ENCODE measurements around the gene PEX13.
"Not testable (repeated sequence)": the region's sequence is repeated elsewhere in the genome, so short reads cannot be mapped to it uniquely, and the experiment has no call there.

The PEX13 gene

DNA sequence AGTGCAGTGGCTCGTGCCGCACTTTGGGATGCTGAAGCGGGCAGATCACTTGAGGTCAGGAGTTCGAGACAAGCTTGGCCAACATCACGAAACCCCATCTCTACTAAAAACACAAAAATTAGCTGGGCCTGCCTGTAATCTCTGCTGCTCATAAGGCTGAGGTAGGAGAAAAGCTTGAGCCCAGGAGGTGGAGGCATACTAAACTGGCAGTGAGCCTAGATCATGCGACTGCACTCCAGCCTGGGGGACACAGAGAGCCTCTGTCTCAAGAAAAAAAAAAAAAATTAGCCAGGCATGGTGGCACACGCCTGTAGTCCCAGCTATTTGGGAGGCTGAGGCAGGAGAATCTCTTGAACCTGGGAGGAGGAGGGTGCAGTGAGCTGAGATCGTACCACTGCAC, 29.9 kb upstream of the PEX13 start:
- H3K27me3 ChIP-seq (ENCODE audit: insufficient read depth, low read length); H3K4me1 ChIP-seq (ENCODE audit: insufficient read depth, low read length); H3K4me3 ChIP-seq (ENCODE audit: low read length); H3K36me3 ChIP-seq (ENCODE audit: insufficient read depth, low read length); H3K9me3 ChIP-seq (ENCODE audit: low read length); H2AFZ ChIP-seq (ENCODE audit: low read depth, low read length): not testable (repeated sequence)

DNA sequence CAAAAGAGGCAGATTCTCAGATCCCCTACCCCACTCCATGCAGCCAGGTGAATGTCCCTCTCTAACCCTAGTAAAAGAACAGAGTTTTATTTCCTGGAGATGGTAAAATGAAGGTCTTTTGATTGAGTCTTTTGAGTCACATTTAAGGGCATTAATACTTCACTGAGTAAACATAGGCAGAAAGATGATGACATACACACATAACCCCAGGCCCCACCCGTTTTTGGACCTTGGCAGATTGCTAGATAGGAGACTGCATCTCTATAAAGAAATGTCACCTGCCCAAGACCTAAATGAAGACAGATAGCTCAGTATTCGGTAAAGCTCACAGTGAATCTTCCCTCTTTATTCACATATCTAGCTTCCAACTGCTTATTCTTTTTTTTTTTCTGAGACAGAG, 28.3 kb upstream of the PEX13 start:
- Histone ChIP-seq H3K27me3 (ENCODE audit: insufficient read depth, low read length) (no peaks in the 10 kb centered on the region), H3K4me1 (ENCODE audit: insufficient read depth, low read length) (no peaks in the 10 kb centered on the region), H3K4me3 (ENCODE audit: low read length) (no peak overlapping the region), H3K9me3 (ENCODE audit: low read length) (peaks cover 3% of the 10 kb centered on the region), H2AFZ (ENCODE audit: low read depth, low read length) (no peak overlapping the region), H3K36me3 (ENCODE audit: insufficient read depth, low read length) (no peaks in the 10 kb centered on the region)

DNA sequence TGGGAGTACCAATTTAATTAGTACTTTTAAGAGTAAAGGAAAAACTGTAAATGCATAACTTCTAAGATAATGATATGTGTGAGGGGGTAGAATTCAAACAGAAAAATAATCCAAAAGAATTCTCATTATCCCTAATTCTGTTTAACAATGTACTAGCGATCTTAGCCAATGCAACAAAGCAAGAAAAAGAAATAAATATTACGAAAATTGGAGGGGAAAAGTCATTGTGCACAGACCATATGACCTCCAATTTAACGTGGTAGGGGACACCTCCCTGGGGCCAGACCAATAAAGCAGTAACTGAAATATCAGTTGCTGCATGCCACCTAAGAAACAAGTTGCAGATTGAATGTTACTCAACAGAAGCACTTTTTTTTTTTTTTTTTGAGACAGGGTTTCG, 25.9 kb upstream of the PEX13 start:
- Histone ChIP-seq H3K9me3 (ENCODE audit: low read length) (peaks cover 3% of the 10 kb centered on the region), H3K27me3 (ENCODE audit: insufficient read depth, low read length) (no peaks in the 10 kb centered on the region), H3K4me1 (ENCODE audit: insufficient read depth, low read length) (no peaks in the 10 kb centered on the region), H3K36me3 (ENCODE audit: insufficient read depth, low read length) (no peaks in the 10 kb centered on the region), H3K4me3 (ENCODE audit: low read length) (no peak overlapping the region), H2AFZ (ENCODE audit: low read depth, low read length) (no peak overlapping the region)

DNA sequence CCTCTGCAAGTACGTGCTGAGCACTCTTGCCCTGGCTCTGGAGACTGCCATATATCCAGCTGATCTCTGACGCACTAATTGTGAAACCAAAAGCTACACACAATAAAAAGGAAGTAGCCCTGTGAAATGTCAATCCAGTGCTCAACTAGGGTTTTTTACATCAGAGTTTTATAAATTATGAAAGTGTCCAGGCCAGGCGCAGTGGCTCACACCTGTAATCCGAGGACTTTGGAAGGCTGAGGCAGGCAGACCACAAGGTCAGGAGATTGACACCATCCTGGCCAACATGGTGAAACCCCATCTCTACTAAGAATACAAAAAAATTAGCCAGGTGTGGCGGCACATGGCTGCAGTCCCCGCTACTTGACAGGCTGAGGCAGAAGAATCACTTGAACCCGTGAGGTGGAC, 24.5 kb upstream of the PEX13 start:
- peaks cover 3% of the 10 kb centered on the region for H3K9me3 ChIP-seq (ENCODE audit: low read length)
- H3K4me1 ChIP-seq (ENCODE audit: insufficient read depth, low read length) = no peaks in the 10 kb centered on the region
- no peak overlapping the region for H3K4me3 ChIP-seq (ENCODE audit: low read length)
- no peaks in the 10 kb centered on the region for H3K27me3 ChIP-seq (ENCODE audit: insufficient read depth, low read length)
- no peak overlapping the region for H2AFZ ChIP-seq (ENCODE audit: low read depth, low read length)
- H3K36me3 ChIP-seq (ENCODE audit: insufficient read depth, low read length) = no peaks in the 10 kb centered on the region

DNA sequence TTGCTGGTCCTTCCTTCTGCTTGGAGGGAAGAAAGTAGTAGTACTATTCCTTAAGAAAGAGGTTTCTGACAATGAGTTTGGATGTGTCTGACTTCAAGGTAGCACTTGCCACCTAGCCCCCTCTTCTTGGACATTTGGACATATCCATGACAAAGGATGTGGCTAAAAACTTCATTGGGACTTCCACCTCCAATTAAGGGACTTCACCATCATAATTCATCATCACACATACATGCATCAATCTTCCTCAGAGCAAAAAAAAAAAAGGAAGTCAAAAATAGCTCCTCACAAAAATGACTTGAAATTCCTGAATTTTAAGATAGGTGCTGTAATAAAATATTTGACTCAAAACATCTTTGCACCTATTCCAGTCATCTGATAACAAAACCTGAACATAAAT, 23.4 kb upstream of the PEX13 start:
- Histone ChIP-seq H2AFZ (ENCODE audit: low read depth, low read length) (no peak overlapping the region), H3K4me1 (ENCODE audit: insufficient read depth, low read length) (no peaks in the 10 kb centered on the region), H3K36me3 (ENCODE audit: insufficient read depth, low read length) (no peaks in the 10 kb centered on the region), H3K27me3 (ENCODE audit: insufficient read depth, low read length) (no peaks in the 10 kb centered on the region), H3K9me3 (ENCODE audit: low read length) (peaks cover 3% of the 10 kb centered on the region), H3K4me3 (ENCODE audit: low read length) (no peak overlapping the region)

DNA sequence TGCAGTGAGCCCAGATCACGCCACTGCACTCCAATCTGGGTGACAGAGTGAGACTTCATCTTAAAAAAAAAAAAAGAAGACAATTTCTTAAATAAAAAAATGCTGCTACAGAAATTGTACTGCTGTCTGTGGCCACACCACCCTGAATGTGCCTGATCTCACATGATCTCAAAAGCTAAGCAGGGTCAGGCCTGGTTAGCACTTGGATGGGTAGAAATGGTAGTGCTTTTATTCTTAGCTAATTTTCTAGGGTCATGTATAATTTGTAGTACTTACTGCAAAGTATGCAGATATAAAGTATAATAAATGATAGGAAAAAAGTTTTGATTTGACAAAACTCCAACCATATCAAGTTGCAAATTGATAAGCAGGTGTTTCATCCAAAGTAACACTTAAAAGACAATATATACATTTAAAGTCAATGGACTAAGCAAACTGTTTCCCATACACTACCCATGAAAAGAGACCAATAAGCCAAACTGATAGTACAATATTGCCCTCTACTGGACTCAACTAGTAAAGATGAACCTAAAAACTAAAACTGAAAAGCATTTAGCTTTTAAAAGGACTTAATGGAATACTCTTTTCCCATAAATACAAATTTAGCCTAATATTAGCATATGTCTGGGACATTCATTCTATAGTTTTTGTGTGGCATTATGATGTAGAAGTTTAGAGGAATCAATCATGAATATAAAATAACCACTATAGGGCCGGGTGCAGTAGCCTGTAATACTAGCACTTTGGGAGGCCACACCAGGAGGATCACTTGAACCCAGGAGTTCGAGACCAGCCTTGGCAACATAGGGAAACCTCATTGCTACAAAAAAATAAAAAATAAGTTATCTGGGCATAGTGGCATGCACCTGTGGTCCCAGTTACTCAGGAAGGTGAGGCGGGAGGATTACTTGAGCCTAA, 18.6 kb upstream of the PEX13 start:
- Histone ChIP-seq H3K4me3 (ENCODE audit: low read length) (no peak overlapping the region), H2AFZ (ENCODE audit: low read depth, low read length) (no peak overlapping the region), H3K36me3 (ENCODE audit: insufficient read depth, low read length) (no peaks in the 10 kb centered on the region), H3K9me3 (ENCODE audit: low read length) (no peaks in the 10 kb centered on the region), H3K4me1 (ENCODE audit: insufficient read depth, low read length) (no peaks in the 10 kb centered on the region), H3K27me3 (ENCODE audit: insufficient read depth, low read length) (no peaks in the 10 kb centered on the region)

DNA sequence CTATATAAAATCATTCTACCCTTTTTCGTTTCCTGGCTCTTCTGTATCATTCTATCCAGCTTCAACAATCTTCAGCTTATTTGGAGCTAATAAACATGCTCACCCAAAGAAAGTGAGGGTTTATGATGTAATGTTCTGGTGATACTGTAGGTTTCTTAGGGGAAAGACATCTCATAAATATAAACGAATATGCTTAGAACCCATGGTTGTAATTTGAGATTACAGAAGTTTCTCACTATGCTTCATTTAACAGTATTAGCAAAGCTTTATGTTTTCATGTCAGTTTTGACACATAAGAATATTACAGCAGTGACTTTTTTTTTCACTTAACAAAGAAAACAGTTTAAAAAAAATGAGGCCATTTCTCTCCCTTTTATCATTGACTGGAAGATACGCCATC, 11.8 kb upstream of the PEX13 start:
- H3K9me3 ChIP-seq (ENCODE audit: low read length) = no peaks in the 10 kb centered on the region
- H3K36me3 ChIP-seq (ENCODE audit: insufficient read depth, low read length) = peaks cover 2% of the 10 kb centered on the region
- no peak overlapping the region for H2AFZ ChIP-seq (ENCODE audit: low read depth, low read length)
- no peak overlapping the region for H3K4me3 ChIP-seq (ENCODE audit: low read length)
- H3K4me1 ChIP-seq (ENCODE audit: insufficient read depth, low read length) = no peaks in the 10 kb centered on the region
- H3K27me3 ChIP-seq (ENCODE audit: insufficient read depth, low read length) = no peaks in the 10 kb centered on the region

DNA sequence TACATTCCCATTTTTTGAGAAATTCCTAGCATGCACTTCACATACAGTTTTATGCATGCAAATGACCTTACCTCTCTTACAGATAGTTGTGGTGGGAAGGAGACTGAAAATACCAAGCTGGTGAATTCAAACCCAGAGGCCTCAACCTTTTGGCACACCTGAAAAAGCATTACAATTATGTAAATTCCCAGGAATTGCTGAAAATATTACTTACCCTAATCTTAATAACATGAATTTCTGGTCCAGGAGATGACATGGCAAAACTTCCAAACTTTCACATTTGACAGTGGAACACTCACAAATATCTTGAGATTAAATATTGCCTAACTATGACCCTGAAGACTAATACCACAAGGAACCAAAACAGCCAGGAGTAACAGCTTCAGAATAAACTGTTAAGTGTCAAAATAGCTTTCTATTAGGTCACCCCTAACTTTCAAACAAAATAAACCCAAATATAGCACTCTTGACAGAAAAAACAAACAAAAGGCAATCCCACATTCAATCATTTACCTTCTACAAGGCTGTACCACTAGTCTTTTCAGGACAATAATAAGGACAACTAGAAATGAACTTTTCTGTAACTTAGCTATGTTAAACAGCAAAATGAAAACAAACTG, 10.9 kb upstream of the PEX13 start:
- Histone ChIP-seq H3K4me3 (ENCODE audit: low read length) (no peak overlapping the region), H2AFZ (ENCODE audit: low read depth, low read length) (no peak overlapping the region), H3K4me1 (ENCODE audit: insufficient read depth, low read length) (no peaks in the 10 kb centered on the region), H3K36me3 (ENCODE audit: insufficient read depth, low read length) (peaks cover 2% of the 10 kb centered on the region), H3K27me3 (ENCODE audit: insufficient read depth, low read length) (no peaks in the 10 kb centered on the region), H3K9me3 (ENCODE audit: low read length) (no peaks in the 10 kb centered on the region)

DNA sequence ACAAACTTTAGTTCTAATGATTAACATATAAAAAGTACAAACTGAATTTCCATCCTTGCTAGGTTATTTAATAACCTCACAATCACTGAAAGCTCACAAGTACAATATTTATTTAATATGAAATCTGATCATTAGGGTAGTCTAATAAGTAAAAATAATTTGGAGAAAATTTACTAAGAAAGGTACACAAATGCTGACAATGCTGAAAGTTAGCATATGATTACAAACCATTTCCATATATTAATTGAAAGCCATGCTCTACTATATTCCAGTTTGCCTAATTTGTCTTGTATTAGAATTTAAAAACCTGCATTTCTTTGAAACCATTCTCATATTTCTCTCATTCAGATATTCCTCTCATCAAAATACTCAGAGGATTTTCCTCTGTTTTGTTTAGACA, 8.2 kb upstream of the PEX13 start:
- no peak overlapping the region for H3K4me3 ChIP-seq (ENCODE audit: low read length)
- H3K36me3 ChIP-seq (ENCODE audit: insufficient read depth, low read length) = peaks cover 2% of the 10 kb centered on the region
- H2AFZ ChIP-seq (ENCODE audit: low read depth, low read length) = no peak overlapping the region
- H3K4me1 ChIP-seq (ENCODE audit: insufficient read depth, low read length) = no peaks in the 10 kb centered on the region
- no peaks in the 10 kb centered on the region for H3K9me3 ChIP-seq (ENCODE audit: low read length)
- no peaks in the 10 kb centered on the region for H3K27me3 ChIP-seq (ENCODE audit: insufficient read depth, low read length)

DNA sequence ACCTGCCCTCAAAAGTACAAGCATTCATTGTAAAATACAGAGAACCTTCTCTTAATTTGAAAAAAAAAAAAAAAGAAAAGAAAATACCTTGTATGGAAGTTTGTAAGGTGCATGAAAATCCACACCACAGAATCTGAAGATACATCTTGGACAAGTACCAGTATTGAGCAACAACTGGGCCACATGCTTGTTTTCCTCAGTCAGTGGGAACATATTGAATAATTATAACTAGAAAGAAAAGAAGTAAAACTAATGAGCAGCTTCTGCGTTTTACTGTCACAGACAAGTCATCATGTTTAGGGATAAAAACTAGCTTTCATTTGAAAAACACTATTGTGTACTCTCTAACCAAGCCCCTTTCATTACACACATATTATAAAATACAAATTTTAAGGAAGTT, 5.8 kb upstream of the PEX13 start:
- Histone ChIP-seq H3K27me3 (ENCODE audit: insufficient read depth, low read length) (no peaks in the 10 kb centered on the region), H2AFZ (ENCODE audit: low read depth, low read length) (no peak overlapping the region), H3K36me3 (ENCODE audit: insufficient read depth, low read length) (peaks cover 2% of the 10 kb centered on the region), H3K9me3 (ENCODE audit: low read length) (no peaks in the 10 kb centered on the region), H3K4me3 (ENCODE audit: low read length) (no peak overlapping the region), H3K4me1 (ENCODE audit: insufficient read depth, low read length) (peaks cover 10% of the 10 kb centered on the region)

DNA sequence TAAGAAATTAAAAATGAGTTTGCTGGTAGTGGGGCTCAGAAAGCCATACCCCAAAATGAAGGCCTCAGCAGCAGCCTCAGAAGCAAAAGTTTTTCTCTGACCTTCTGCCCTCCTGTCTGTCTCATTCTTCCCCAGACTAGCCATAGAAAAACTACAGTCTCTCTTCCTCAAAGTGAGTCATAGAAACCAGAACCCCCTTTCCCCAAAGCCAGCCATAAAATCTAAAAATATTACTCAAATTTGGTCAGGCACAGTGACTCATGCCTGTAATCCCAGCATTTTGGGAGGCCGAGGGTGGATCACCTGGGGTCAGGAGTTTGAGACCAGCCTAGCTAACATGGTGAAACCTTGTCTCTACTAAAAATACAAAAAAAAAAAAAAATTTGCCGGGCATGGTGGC, 5.2 kb upstream of the PEX13 start:
- peaks cover 10% of the 10 kb centered on the region for H3K4me1 ChIP-seq (ENCODE audit: insufficient read depth, low read length)
- not testable (repeated sequence) for H3K9me3 ChIP-seq (ENCODE audit: low read length); H3K36me3 ChIP-seq (ENCODE audit: insufficient read depth, low read length); H3K27me3 ChIP-seq (ENCODE audit: insufficient read depth, low read length); H2AFZ ChIP-seq (ENCODE audit: low read depth, low read length); H3K4me3 ChIP-seq (ENCODE audit: low read length)

DNA sequence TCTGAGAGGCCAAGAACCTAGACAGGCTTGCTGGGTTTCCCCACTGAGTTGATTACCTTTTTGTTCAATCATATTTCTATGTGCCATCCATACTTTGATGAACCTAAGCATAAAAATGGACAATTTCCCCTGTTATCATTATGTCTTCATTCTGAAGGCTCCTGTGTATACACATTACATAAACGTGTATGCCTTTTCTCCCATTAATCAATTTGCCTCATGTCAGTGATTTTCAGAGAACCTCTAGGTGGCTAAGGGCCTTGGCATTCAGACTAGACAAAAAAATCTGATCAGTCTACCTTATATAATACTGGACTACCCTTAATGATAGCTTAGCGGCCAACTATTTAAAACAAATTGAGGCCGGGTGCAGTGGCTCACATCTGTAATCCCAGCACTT, 4.1 kb upstream of the PEX13 start:
- H3K4me3 ChIP-seq (ENCODE audit: low read length) = no peak overlapping the region
- H3K27me3 ChIP-seq (ENCODE audit: insufficient read depth, low read length) = no peaks in the 10 kb centered on the region
- peaks cover 12% of the 10 kb centered on the region for H3K4me1 ChIP-seq (ENCODE audit: insufficient read depth, low read length)
- peaks cover 2% of the 10 kb centered on the region for H3K36me3 ChIP-seq (ENCODE audit: insufficient read depth, low read length)
- no peak overlapping the region for H2AFZ ChIP-seq (ENCODE audit: low read depth, low read length)
- no peaks in the 10 kb centered on the region for H3K9me3 ChIP-seq (ENCODE audit: low read length)

DNA sequence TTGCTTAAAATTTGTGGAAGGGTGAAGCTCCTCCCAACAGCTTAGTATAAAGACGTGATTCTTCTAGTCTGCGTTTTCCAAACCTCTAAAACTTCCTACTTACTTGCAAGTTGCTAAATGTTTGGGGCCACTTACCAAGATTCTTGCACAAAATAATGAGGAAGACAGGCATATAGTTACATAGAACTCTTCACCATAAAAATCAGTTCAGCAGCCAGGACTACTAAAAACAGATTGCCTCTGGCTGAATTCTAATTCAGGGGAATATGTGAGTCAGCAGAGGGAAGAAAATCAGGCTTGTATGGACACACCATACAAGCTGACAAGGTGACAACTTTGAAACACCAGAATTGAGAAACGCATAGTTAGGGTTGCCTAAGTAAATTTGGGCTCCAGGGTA, 2.8 kb upstream of the PEX13 start:
- no peaks in the 10 kb centered on the region for H3K9me3 ChIP-seq (ENCODE audit: low read length)

More for the DNA sequence above, 2.8 kb upstream of the PEX13 start:
- Histone ChIP-seq H2AFZ (ENCODE audit: low read depth, low read length) (no peak overlapping the region), H3K27me3 (ENCODE audit: insufficient read depth, low read length) (no peaks in the 10 kb centered on the region), H3K36me3 (ENCODE audit: insufficient read depth, low read length) (no peaks in the 10 kb centered on the region), H3K4me1 (ENCODE audit: insufficient read depth, low read length) (peaks cover 18% of the 10 kb centered on the region), H3K4me3 (ENCODE audit: low read length) (no peak overlapping the region)

All from neuron (in vitro differentiated cells).